Neural cell (in vitro differentiated cells): Measurements from ENCODE around the gene RNF213.

Experiments
- CTCF ChIP-seq: fragments of 450-650 bp; IDR thresholded peaks from 2 replicates; pipeline ENCODE4 v1.5.1; 2014; ENCODE audit warnings: antibody characterized with exemption, mild to moderate bottlenecking, moderate library complexity; ENCODE audit not compliant: poor library complexity, severe bottlenecking
- EP300 ChIP-seq: fragments of 450-650 bp; conservative IDR thresholded peaks from 2 replicates; pipeline ENCODE4 v1.6.1; 2014; ENCODE audit warnings: antibody characterized with exemption, mild to moderate bottlenecking, moderate library complexity; ENCODE audit not compliant: poor library complexity, severe bottlenecking
- EZH2 ChIP-seq: fragments of 200-600, 300-800 bp; shearing (Covaris generic), sonication (generic); IDR thresholded peaks from 2 replicates; pipeline ENCODE4 v1.6.1; 2014; ENCODE audit warnings: antibody characterized with exemption, low read length, borderline replicate concordance, mild to moderate bottlenecking; ENCODE audit not compliant: insufficient read depth, poor library complexity, severe bottlenecking
- MXI1 ChIP-seq: fragments of 450-650 bp; conservative IDR thresholded peaks from 2 replicates; pipeline ENCODE4 v1.6.1; 2014; ENCODE audit warnings: antibody characterized with exemption, mild to moderate bottlenecking; ENCODE audit not compliant: poor library complexity, severe bottlenecking
- SMC3 ChIP-seq: fragments of 450-650 bp; conservative IDR thresholded peaks from 2 replicates; pipeline ENCODE4 v1.6.1; 2014; ENCODE audit warnings: antibody characterized with exemption, mild to moderate bottlenecking, moderate library complexity; ENCODE audit not compliant: poor library complexity
- TAF1 ChIP-seq: IDR thresholded peaks from 2 replicates; pipeline ENCODE4 v1.6.1; 2012; ENCODE audit warnings: low read depth

- TF ChIP-seq CTCF (no peak), EZH2 (no peak), TAF1 (no peak), SMC3 (no peak), EP300 (no peak), MXI1 (no peak)
Observed at GRCh38 chr17:80217703-80218362, 42.8 kb upstream of the RNF213 start.
